Measurements from ENCODE around the gene QRICH2.

QRICH2 gene

DNA sequence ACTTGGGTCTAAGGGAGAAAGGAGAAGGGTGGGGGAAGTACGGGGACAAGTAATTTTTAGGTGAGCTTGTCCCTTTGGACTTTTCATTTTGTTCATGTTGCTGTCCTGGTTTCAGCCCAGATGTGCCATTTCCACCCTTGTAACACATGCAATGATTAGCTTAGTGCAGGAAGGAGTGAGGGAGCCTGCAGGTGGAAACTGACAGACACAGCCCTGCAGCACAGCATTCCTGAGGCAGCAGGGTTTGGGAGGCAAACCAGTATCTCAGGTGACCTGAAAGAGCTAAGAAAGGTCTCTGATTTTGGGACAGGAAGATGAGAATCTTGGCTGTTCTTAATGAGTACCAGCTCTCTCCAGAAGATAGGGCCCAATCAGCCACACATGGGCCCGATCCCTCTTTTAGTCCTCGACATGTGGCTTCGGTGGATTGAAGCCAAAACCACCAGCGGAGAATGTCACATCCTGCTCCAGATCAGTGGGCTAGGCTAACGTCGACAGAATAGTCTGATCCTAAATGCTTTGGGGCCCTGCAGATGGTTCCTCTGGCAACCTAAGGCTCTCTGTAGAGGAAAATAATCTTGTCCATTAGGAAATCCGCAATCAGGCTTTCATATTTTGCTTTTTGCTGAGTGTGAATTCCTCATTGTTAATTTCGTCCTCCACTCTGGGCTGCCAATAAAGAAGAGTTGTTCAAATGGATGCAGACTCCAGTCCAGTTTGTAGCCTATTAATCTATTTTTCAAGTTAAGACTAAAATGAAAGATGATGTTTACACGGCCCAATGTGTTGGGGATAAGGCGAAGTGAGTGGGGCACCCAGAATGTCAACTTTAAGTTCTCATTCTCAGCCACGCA, 64.0 kb downstream of the QRICH2 start:
- DNase-seq (ENCODE audit: extremely low read depth, low read depth) = peak; percentile 73
- TF ChIP-seq, protein P1, sequence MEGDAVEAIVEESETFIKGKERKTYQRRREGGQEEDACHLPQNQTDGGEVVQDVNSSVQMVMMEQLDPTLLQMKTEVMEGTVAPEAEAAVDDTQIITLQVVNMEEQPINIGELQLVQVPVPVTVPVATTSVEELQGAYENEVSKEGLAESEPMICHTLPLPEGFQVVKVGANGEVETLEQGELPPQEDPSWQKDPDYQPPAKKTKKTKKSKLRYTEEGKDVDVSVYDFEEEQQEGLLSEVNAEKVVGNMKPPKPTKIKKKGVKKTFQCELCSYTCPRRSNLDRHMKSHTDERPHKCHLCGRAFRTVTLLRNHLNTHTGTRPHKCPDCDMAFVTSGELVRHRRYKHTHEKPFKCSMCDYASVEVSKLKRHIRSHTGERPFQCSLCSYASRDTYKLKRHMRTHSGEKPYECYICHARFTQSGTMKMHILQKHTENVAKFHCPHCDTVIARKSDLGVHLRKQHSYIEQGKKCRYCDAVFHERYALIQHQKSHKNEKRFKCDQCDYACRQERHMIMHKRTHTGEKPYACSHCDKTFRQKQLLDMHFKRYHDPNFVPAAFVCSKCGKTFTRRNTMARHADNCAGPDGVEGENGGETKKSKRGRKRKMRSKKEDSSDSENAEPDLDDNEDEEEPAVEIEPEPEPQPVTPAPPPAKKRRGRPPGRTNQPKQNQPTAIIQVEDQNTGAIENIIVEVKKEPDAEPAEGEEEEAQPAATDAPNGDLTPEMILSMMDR (IDR thresholded peaks at IDR 0.05; ENCODE audit: low read depth, low read length, missing control alignments) = no peak
- no peak overlapping the region for H3K4me3 ChIP-seq (replicated peaks; ENCODE audit: low read depth, low read length)

DNA sequence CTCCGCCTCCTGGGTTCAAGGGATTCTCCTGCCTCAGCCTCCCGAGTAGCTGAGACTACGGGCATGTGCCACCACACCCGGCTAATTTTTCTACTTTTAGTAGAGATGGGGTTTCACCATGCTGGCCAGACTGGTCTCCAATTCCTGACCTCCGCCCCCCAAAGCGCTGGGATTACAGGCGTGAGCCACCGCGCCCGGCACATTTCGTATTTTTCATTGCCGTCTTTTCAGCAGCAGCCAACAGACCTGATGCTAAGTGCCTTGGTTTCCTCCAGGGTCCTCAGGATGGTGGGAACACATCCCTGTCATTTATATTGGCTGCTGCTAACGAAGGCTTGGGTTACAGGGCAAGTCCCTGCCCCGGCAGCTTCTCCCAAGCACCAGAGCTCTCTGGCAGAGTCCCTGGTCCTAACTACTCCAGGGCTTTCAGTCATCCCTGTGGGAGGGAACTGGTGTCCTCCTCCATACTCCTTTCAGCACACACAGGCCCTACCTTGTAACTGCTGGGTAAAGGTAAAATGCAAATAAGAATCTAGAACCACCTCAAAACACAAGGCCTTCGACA, 66.3 kb downstream of the QRICH2 start:
- TF ChIP-seq, protein P1 (IDR thresholded peaks at IDR 0.05; ENCODE audit: low read depth, low read length, missing control alignments) = no peak
- no peak overlapping the region for H3K4me3 ChIP-seq (replicated peaks; ENCODE audit: low read depth, low read length)
- DNase-seq (ENCODE audit: extremely low read depth, low read depth) = no peak

DNA sequence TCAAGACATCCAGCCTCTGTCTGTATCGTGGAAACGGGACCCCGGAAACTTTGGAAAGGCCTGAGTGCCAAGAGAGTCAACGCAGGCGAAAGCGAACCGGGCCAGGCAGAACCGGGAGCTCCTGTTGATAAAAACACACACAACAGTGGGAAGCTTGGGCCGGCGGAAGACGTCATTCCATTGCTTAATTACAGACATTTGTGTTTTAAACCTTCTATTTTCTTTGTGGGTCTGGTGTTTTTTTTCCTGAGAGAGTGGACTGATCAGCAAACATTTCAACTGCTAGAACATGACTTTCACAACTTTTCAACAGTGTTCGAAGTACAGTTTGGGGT, 66.9 kb downstream of the QRICH2 start:
- peak overlapping the region; percentile 55 for H3K4me3 ChIP-seq (replicated peaks; ENCODE audit: low read depth, low read length)
- DNase-seq (ENCODE audit: extremely low read depth, low read depth) = no peak
- TF ChIP-seq, protein P1 (IDR thresholded peaks at IDR 0.05; ENCODE audit: low read depth, low read length, missing control alignments) = no peak

DNA sequence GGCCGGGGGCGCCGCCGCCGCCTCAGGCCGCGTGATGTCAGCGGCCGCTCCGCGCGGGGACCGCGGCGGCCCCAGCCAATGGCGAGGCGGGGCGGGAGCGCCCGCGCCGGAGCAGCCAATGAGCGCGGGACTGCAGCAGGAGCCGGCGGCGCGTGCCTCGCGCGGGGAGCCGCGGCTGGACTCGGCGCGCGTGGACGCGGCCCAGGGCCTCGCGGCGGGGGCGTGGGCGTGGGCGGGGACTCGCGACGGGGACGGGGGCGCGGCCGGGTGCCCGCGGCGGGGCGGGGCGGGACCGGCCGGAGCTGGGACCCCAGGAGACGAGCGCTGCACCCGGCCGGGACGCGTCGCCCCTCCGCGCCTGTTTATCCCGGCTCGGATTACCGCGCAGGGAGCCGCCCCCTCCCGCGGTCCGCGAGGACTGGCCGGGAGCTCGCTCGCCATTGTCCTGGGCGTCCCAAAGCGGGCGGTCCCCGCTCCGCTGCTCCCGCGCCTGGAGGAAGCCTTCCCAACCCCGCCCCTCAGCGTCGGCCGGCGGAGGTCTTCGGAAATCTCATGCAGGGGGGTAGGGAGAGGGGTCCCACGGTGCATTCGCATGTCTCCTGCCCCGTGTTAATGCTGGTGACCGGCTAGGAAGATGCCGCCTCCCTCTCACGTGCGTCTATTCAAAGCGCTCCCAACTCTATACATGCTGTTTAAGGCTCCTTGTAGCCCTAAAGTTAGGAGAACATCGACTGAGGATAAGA, 67.4 kb downstream of the QRICH2 start, which contains the start of gene RNF157:
RNF157 (minus strand) TSS at position 33 of the 743 bp plus-strand sequence. CDS start 253 bp downstream, outside the sequence.
- TF ChIP-seq, protein P1 (IDR thresholded peaks at IDR 0.05; ENCODE audit: low read depth, low read length, missing control alignments) = no peak
- H3K4me3 ChIP-seq (replicated peaks; ENCODE audit: low read depth, low read length) = peak within 1 kb of the TSS; percentile 55
- DNase-seq (ENCODE audit: extremely low read depth, low read depth) = no peak

DNA sequence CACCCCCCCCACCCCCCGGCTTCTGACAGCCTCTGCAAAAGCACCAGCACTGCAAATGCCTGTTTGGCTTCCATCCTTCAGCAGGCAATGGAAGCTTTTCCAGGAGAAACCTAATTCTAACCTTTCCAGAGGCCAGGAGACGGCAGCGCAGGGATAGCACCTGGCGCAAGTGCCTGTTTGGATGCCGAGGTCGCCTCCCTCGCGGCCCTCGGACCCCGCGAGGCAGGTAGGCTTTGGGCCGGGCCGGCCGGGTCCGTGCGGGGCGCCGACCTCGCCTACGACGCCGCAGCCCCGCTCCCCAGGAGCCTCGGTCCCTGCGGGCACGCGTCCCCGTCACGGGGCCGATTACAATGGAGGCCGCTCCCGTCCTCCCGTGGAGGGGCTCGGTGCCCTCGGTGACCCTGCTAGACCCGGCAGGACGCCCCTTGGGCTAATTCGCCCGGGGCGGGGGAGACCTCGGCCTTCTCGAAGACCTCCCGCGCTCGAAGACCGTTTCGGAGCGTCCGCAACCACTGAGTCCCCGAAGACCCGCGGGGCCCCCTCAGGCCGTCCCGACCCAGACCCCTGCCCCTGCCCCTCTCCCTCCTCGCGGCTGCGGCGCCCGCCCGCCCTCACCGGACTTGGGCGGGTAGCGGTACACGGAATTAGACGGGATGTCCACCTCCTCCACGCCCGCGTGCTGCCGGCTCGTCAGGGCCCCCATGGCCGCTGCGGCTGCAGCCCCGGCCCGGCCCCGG, 68.4 kb downstream of the QRICH2 start:
- H3K4me3 ChIP-seq (replicated peaks; ENCODE audit: low read depth, low read length) = peak overlapping the region; percentile 19
- no peak for DNase-seq (ENCODE audit: extremely low read depth, low read depth)
- TF ChIP-seq, protein P1 (IDR thresholded peaks at IDR 0.05; ENCODE audit: low read depth, low read length, missing control alignments) = no peak

DNA sequence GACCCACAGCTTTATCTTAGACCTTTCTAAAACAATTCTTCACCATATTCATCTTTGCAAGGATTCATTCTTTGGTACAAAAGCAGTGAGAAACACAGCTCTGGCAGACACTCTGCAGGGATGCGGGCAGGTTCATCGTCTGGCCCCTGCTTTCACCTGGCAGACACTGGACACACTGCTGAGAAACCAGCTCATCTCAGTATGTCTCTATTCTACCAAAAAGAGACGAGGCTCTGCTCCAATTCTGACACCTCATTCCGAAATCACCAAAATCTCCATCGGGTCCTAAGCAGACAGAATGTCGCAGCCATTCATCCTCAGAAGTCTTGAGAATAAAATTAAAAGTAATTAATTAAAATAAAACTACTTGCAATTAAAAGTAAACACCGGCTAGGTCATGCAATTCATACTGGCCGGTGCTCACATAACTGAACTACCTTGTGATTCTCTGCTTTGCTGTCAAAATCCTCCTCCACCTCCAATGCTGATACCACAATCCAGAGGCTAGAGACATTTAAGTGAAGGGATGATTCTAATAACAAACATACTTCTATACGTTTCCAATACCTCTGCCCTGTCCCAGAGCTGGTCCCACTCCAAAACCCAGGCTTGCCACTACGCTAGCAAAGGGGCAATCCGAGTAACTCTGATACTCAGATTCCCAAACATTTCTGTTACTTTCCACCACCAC, 69.1 kb downstream of the QRICH2 start:
- no peak for DNase-seq (ENCODE audit: extremely low read depth, low read depth)
- no peak overlapping the region for H3K4me3 ChIP-seq (replicated peaks; ENCODE audit: low read depth, low read length)
- TF ChIP-seq, protein P1 (IDR thresholded peaks at IDR 0.05; ENCODE audit: low read depth, low read length, missing control alignments) = no peak

All from HFF-Myc (cell line).